NOMO-1 (cell line): ENCODE data around the gene HJURP.

Source experiments
- DNase-seq, 2 experiments: peaks; one replicate each; lab custom pipeline; 2025; ENCODE audit not compliant: unreplicated experiment in 2 of 2; lab: John Stamatoyannopoulos, UW

HJURP gene

GRCh38 chr2:233831861-233832260 lies 22.5 kb downstream of the HJURP start:
- DNase-seq, result no peak

DNA sequence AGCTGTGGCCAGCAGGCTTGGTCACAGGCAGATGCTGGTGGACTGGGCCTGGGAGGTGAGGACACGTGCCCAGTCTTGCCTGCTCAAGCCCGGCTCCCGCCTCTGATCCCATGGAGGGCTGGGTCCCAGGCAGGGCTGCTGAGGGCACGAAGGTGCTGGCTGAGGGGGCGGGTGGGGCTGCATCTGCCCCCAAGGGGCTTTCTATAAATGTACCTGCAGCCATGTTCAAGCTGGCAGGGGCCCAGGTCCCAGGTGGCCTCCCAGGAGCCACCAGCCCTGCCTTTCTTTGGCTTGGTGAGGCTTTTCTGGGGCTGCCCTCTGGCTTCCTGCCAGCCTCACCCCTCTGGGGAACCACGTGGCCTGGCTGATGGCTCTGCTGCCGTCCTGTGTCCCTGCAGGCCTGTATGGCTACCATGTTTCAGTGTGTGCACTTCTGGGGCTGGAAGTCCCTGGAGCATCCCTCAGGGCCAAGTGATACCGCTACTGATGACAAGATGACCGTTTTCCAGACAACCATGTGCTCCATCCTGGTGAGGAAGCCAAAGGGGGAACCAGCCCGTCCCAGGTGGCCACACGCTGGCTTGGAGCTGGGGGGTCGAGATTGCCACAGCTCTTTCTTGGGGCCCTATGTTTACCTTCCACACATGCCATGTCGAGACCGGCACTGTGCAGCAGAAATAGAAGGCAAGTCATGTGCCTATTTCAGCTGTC lies 23.2 kb downstream of the HJURP start:
- no peak for DNase-seq

DNA sequence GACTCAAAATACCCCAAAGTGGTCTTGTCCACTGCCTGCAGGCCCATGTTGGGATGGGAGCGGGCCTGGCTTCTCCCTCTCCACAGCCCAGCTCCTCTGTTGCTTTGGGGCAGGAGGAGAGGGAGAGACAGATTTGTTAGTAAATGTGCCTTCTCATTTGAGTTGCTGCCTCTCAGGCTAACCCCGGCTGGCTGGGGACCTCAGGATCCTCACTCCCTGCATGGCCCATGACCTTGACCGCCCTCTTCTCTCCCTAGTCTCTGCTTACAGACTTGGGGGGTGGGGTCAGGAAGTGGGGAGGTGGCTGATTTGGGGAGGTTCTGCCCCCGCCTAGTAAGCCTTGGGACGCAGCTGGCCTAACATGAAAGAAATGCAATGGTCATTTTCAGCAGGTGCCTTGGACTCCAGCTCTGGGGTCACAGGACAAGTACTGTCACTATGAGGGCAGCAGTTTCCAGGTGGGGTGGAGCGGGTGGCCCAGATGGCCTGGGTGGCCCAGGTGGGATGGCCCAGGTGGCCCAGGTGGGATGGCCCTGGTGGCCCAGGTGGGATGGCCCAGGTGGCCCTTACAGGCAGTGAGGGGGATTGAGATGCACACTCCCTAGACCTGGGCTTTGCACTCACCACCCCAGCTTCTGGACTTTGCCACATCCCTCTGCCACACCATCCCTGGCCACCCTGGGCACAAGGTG lies 24.1 kb downstream of the HJURP start:
- DNase-seq, result no peak

- no peak for DNase-seq
These were observed 24.9 kb downstream of the HJURP start for GRCh38 chr2:233829193-233830110.

DNA sequence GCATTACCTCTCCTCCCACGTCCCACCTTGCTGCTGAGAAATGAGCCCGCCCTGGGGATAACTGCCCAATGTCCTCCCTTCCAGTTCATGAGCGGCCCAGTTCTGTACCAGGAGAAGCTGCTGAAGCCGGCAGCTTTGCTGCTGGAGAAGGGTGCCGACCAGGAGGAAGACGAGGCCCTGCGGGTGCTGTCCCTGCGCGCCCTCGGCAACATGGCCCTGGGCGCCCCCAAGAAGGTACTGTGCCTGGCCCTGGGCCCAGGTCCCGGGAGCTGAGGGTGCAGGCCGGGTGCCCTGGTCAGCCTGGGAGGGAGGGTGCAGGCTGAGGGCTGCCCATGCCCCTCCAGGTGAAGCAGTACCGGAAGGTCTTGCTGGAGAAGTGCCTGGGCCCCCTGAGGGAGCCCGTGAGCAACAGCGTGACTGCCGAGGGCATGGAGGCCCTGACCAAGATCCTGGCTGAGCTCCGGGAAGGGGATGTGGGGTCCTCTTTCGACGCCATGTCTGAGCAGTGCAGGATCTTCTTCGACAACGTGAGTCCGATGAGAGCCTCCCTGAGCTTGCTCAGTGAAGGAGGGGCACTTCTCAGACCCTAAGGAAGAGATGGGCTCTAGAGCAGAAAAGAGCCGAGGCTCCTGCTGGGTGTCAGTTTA lies 25.7 kb downstream of the HJURP start:
- no peak for DNase-seq

DNA sequence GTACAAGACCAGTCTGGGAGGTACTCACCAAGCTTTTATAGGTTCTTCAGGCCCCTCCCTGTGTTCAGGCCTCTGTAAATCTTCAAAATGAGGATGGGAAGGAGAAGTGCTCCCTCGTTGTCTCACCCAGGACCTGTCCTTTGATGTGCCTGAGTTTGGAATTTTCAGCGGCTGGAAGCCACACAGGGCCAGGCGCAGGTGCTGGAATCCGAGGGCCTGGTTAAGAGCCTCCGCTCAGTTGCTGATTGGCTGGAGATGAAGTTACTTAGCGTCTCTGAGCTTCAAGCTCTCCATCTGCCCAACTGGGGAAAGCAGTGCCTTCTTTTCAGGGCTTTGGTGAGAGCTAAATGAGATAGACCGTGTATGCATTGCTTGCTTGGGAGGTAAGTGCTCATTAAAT lies 30.0 kb downstream of the HJURP start:
- DNase-seq, result no peak

GRCh38 chr2:233823731-233824121 lies 30.6 kb downstream of the HJURP start:
- no peak for DNase-seq

DNA sequence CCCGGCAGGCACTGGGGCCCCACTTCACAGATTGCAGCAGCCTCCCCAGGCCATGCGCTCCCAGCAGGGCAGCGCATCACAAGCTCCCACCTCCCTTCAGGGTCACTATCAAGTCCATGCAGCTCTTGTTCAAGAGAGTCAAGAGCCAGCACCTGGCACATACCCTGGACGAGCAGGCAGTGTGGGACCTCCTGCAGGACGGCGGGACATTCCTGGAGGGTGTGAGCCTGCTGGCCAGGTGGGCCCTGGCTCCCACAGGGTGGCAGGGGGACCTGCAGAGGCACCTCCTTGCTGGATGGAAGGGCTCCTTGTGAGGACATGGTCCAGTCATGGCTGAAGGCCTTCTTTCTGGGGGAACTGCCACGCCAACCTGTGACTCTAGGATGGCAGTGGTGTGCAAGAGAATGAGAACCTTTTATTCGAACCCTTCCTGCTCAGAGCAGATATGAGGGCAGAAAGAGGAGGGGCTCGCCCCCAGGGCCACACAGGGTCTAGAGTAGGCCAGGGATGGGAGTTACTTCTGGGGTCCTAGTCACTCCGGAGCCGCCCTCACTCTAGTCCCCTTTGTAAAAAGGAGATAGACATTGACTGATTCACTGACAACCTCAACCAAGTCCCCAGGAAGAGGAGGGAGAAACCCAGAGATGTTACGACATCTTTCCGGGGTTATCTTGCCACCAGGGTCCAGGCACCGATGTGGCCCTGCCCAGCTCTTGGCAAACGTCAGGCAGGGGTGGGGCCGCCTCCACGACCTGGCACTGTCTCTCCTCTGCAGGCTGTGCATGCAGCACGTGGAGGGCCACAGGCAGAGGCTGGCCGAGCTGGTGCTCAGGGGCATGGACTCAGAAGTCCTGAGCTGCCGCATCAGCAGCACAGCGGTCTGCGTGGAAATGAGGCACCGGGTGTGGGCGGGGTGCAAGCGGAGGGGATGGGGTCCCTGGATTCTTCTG lies 31.3 kb downstream of the HJURP start:
- no peak for DNase-seq

GRCh38 chr2:233822101-233822771 lies 32.1 kb downstream of the HJURP start:
- DNase-seq, result no peak

GRCh38 chr2:233821709-233822100 lies 32.6 kb downstream of the HJURP start:
- DNase-seq, result no peak

DNA sequence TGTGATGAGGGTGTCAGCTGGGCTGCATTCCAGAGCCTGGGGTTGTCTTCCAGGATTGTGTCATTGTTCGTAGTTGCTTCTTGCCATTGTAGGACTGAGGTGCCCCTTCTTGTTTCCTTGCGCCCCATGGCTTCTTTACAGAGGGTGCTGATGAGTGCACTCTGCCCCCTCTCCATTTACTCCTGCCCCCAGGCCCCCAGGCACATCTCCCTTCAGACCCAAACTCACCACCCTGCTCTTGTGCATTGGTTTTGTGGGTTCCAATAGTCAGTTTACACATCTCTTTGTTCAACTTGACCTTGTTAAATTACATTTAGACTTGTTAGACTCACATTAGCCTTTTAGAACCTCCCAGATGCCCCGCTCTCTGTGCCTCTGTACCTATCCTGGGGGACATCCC lies 33.1 kb downstream of the HJURP start:
- no peak for DNase-seq

DNA sequence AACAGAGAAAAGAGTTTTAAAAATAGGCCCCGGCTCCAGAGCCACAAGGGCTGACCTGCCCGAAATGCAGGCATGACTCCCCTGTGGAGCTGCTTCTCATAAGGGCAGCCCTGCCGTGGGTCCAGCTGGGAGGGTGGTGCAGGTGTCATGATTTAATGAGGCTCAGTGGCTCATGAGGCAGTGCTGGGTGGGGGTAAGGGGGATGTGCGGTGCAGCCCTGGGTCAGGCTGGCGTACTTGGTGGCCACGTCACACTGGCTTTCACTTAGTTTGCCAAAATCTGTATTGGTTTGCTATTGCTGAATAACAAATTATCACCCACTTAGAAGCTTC lies 33.6 kb downstream of the HJURP start:
- no peak for DNase-seq

DNA sequence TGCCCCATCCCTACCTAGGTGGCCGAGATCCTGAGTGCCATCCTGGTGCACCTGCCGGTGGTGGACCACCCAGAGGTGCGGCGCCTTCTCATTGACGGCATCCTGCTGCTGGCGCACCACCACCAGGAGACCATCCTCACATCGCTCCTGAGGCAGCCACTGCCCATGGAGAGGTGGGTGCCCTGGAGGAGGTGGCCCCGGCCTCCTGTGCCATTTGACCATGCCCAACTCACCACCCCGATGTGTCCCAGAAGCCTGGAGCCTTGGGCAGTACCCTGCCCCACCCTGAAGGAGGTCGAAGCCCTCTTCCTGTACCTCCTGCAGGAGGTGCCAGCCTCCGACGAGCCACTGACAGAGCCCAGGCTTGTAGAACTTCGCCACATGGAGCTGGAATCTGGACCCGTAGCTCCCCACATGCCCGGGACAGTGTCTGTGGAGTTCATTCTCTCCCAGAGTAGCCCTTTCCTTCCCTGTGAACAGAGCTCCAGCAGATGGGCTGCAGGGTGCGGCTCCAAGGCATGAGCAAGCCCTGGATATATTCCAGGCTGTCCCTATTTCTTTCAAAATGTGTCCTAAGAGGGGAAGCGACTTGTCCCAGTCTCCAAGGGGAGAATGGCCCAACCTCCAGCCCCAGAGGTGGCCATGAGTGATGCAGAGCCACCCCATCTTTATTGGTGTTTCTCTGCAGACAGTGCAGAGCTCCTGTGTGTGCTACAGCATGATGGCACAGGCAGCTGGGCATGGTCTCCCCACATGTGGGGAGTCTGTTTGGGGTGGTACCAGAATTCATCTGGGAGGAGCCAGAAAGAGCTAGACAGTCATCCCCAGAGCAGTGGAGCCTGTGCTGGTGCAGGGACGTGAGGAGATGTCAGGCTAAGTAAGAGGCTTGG lies 34.2 kb downstream of the HJURP start:
- DNase-seq, result no peak

DNA sequence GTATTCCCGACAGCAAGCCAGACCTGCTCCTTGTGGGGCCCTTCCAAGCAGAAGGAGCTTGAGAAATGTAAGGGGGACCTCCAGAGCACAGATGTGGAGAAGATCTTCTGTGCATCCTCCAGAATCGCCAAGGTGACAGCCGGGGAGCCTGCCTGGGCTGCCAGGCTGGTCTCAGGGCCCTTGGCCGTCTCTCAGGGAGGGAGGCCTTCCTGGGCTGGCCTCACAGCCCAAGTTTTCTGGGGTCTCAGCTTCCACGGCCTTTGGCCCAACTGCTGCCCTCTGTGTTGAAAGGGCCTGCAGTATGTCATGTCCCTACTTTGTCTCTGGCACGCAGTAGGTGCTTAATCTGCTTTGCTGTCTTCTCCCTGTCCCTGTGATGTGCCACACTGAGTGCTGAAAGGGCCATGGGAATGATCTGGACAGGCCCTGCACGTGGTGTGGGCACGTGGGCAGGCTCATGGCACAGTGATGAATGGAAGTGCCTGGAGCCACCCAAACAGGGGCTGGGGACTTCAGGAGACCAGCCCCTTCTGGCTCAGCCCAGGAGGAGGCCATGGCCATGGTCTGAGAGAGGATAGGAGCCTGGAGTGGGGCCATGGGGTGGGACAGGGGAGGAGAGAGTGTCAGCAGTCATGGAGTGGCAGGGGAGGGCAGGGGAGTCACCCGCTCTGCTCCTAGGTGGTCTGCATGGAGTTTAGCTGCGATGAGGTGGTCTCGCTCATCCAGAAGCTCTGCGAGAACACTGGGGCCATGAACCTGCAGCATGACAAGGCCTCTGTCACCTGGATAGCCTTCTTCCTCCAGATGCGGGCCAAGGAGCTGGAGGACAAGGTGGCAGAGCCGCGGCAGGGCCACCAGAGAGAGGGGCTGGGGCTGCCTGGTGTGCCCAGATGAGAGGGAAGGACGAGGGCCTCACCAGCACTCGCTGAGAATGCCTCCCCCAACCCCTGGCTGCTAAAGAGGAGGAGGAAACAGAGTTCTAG lies 35.4 kb downstream of the HJURP start:
- DNase-seq, result no peak

DNA sequence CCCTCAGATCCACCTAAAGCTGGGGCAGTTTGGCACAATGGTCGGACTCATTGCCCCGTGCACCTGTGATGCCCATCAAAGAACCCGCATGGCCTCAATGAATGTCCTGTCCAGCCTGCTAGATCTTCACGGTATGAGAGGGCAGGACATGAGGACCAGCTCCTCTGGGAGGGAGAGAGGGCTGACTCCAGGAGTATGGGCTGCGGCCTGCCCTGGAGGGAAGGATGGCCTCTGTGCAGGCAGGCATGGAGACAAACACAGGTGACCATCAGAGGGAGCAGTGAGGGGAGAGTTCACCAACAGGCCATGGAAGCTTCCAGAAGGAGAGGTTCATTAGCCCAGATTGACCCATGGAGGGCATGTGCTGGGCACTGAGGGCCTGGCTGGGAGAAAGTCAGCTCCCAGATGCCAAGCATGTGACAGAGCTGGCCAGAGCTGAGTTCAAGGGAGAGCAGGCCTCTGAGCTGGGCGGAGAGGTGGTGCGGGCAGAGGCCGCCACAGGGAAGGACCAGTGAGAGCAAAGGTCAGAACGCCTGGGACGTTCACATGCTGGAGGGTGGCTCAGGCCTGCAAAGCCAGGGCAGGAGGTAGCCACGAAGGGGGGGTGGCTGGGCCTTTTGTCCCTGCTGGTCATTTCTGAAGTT lies 36.2 kb downstream of the HJURP start:
- DNase-seq, result no peak

GRCh38 chr2:233817361-233817911 lies 36.9 kb downstream of the HJURP start:
- DNase-seq, result no peak

GRCh38 chr2:233816771-233817170 lies 37.6 kb downstream of the HJURP start:
- DNase-seq, result no peak
